Cardiac muscle cell (in vitro differentiated cells and primary cell): Measurements from ENCODE around the gene ROCK2. TPM values are rescaled to one million over a fixed set of nuclear protein-coding genes. Genes with fewer than 3 reads are reported as not detected.
A peak's percentile ranks its signal among the peaks of the same experiment; 100 is the strongest.

Source experiments
- DNase-seq, 2 donors: peaks; one replicate each; pipeline versions ENCODE4 v3.0.0 to v3.0.0-alpha.2; 2010 to 2017; ENCODE audit warnings: low read depth in 1 of 2, low spot score in 1 of 2
- H3K27ac ChIP-seq: fragments of 200-600 bp; sonication (generic); 2 replicates; pipeline ENCODE4 v1.5.1; 2016
- H3K27me3 ChIP-seq: fragments of 200-600 bp; sonication (generic); 2 replicates; pipeline ENCODE4 v1.6.0; 2016; ENCODE audit warnings: control low read depth
- H3K36me3 ChIP-seq: fragments of 200-600 bp; sonication (generic); 2 replicates; pipeline ENCODE4 v1.5.1; 2016; ENCODE audit warnings: control low read depth
- H3K4me1 ChIP-seq: fragments of 200-600 bp; sonication (generic); 2 replicates; pipeline ENCODE4 v1.8.1; 2017; ENCODE audit warnings: low read depth, mild to moderate bottlenecking, mixed run types
- H3K4me3 ChIP-seq: fragments of 200-600 bp; sonication (generic); 2 replicates; pipeline ENCODE4 v1.5.1; 2016; ENCODE audit warnings: mild to moderate bottlenecking
- H3K9me3 ChIP-seq: fragments of 200-600 bp; sonication (generic); 2 replicates; pipeline ENCODE4 v1.5.1; 2017; ENCODE audit warnings: low read depth, mild to moderate bottlenecking, control low read depth
- polyA plus RNA-seq: library from polyadenylated mRNA; unstranded; fragments of >200 nt; fragmentation: Nextera tagmentation; extraction: Ambion mirVana; gene quantifications from 2 replicates; pipeline ENCODE4 v1.2.1, GENCODE V29; 2016
- total RNA-seq: library from RNA; depleted of rRNA; stranded (reverse); fragments of >200 nt; gene quantifications from 2 replicates; pipeline ENCODE4 v1.2.3, GENCODE V29; 2016
- TF ChIP-seq, protein P1 (sequence below): IDR thresholded peaks from 2 replicates; pipeline ENCODE4 v1.5.1; 2012; ENCODE audit warnings: low read depth, mild to moderate bottlenecking, low read length

Gene ROCK2
- total and polyA plus RNA-seq, 2 experiments from 2014 or later = 18.9 to 31.7 TPM

DNA sequence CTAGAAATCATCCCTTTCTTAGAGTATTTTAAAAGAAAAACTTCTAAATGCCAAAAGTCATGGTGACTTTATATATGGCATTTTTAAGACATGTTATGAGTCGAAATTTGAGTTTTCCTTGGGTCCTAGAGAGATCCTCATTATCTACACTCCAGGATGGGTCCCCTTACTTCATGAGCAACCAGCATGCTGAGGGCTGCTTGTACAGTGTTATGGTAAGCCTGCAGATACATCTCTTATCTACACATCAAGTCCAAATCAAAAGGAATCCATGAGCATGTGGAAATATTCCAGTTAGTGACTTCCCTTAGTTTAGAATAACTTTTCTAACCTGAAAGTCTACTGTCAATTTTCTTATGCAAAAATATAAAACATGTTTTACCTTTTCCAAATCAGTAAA lies 130.5 kb downstream of the ROCK2 start:
- TF ChIP-seq, protein P1, sequence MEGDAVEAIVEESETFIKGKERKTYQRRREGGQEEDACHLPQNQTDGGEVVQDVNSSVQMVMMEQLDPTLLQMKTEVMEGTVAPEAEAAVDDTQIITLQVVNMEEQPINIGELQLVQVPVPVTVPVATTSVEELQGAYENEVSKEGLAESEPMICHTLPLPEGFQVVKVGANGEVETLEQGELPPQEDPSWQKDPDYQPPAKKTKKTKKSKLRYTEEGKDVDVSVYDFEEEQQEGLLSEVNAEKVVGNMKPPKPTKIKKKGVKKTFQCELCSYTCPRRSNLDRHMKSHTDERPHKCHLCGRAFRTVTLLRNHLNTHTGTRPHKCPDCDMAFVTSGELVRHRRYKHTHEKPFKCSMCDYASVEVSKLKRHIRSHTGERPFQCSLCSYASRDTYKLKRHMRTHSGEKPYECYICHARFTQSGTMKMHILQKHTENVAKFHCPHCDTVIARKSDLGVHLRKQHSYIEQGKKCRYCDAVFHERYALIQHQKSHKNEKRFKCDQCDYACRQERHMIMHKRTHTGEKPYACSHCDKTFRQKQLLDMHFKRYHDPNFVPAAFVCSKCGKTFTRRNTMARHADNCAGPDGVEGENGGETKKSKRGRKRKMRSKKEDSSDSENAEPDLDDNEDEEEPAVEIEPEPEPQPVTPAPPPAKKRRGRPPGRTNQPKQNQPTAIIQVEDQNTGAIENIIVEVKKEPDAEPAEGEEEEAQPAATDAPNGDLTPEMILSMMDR = no peak
- H3K36me3 ChIP-seq = peaks cover 76% of the 10 kb centered on the region
- H3K4me1 ChIP-seq = no peaks in the 10 kb centered on the region
- no peaks in the 10 kb centered on the region for H3K9me3 ChIP-seq
- no peak overlapping the region for H3K4me3 ChIP-seq
- DNase-seq = no peak
- H3K27me3 ChIP-seq = no peaks in the 10 kb centered on the region
- no peak overlapping the region for H3K27ac ChIP-seq

- H3K27ac ChIP-seq = no peak overlapping the region
- no peaks in the 10 kb centered on the region for H3K9me3 ChIP-seq
- no peaks in the 10 kb centered on the region for H3K4me1 ChIP-seq
- peaks cover 69% of the 10 kb centered on the region for H3K36me3 ChIP-seq
- DNase-seq = peak in 1 of 2 donors; percentile 60
- H3K27me3 ChIP-seq = no peaks in the 10 kb centered on the region
- TF ChIP-seq, protein P1 = no peak
- no peak overlapping the region for H3K4me3 ChIP-seq
Measured at GRCh38 chr2:11213090-11213638, 131.3 kb downstream of the ROCK2 start.

- peak in 1 of 2 donors; percentile 5 for DNase-seq
- H3K27me3 ChIP-seq = no peaks in the 10 kb centered on the region
- no peak overlapping the region for H3K27ac ChIP-seq
- no peak overlapping the region for H3K4me3 ChIP-seq
- TF ChIP-seq, protein P1 = no peak
- H3K9me3 ChIP-seq = no peaks in the 10 kb centered on the region
- peaks cover 65% of the 10 kb centered on the region for H3K36me3 ChIP-seq
- no peaks in the 10 kb centered on the region for H3K4me1 ChIP-seq
Measured at GRCh38 chr2:11212645-11213044, 131.8 kb downstream of the ROCK2 start.

DNA sequence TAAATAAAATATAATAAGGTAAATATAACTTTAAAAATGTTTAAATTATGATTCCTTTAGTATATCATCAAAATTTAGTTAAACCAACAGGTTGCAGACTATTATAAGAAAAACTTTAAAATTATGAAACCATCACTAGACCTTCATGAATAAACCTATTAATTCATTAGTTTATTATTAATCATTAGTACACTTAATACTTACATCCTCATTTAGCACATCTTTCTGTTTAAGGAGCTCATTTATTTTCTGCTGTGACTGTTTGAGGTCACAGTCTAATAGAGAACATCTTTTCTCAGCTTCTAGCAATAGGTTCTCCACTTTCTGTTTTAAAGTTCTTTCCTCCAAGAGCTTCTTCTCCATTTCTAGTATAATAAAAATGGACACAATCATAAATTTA lies 136.4 kb downstream of the ROCK2 start:
- Histone ChIP-seq H3K4me3 (no peak overlapping the region), H3K27ac (no peak overlapping the region), H3K4me1 (no peaks in the 10 kb centered on the region), H3K9me3 (no peaks in the 10 kb centered on the region), H3K36me3 (peaks cover 27% of the 10 kb centered on the region), H3K27me3 (no peaks in the 10 kb centered on the region)
- TF ChIP-seq, protein P1 = no peak
- no peak for DNase-seq

- TF ChIP-seq, protein P1 = no peak
- Histone ChIP-seq H3K36me3 (peaks cover 38% of the 10 kb centered on the region), H3K4me3 (no peak overlapping the region), H3K27ac (no peak overlapping the region), H3K4me1 (no peaks in the 10 kb centered on the region), H3K9me3 (no peaks in the 10 kb centered on the region), H3K27me3 (no peaks in the 10 kb centered on the region)
- DNase-seq = peak in 1 of 2 donors; percentile 11
Measured at GRCh38 chr2:11203480-11203879, 141.0 kb downstream of the ROCK2 start.
